HL-60 (cell line): Measurements from ENCODE around the gene SRBD1.

Experiments used
- GABPA ChIP-seq: IDR thresholded peaks from 2 replicates; pipeline ENCODE4 v1.6.1; 2012; ENCODE audit warnings: low read depth
- POLR2AphosphoS5 ChIP-seq: IDR thresholded peaks from 2 replicates; pipeline ENCODE4 v1.6.1; 2012; ENCODE audit warnings: low read depth
- TF ChIP-seq, protein P1 (sequence below): IDR thresholded peaks from one replicate; pipeline ENCODE4 v1.5.1; 2011; ENCODE audit warnings: low read length, control low read depth, inconsistent platforms; ENCODE audit not compliant: insufficient read depth

DNA sequence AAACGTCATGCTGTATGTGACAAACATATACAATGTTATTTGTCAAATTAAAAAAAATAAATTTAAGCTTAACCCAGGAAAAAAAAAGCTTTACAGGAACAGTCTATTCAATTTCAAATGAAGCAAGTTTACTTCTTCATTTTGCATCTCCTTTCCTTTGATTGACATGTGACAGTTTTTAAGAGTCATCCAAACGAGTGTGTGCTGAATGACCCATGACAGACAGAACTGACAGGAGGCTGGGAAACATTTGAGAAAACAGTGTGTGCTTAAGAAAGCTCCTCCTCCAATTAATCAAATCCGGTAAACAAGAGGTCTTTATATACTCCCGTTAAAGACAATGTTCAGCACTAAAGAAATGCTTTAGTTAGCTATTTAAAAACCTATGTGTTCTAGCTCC is 177.7 kb downstream of the SRBD1 start:
- TF ChIP-seq, protein P1, sequence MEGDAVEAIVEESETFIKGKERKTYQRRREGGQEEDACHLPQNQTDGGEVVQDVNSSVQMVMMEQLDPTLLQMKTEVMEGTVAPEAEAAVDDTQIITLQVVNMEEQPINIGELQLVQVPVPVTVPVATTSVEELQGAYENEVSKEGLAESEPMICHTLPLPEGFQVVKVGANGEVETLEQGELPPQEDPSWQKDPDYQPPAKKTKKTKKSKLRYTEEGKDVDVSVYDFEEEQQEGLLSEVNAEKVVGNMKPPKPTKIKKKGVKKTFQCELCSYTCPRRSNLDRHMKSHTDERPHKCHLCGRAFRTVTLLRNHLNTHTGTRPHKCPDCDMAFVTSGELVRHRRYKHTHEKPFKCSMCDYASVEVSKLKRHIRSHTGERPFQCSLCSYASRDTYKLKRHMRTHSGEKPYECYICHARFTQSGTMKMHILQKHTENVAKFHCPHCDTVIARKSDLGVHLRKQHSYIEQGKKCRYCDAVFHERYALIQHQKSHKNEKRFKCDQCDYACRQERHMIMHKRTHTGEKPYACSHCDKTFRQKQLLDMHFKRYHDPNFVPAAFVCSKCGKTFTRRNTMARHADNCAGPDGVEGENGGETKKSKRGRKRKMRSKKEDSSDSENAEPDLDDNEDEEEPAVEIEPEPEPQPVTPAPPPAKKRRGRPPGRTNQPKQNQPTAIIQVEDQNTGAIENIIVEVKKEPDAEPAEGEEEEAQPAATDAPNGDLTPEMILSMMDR: no peak
- TF ChIP-seq POLR2AphosphoS5 (no peak), GABPA (no peak)
